Activated CD8-positive, alpha-beta T cell treated with anti-CD3 and anti-CD28 coated beads for 36 hours (primary cell): ENCODE results near the gene ZNF786. TPM values are rescaled to one million over a fixed set of nuclear protein-coding genes. Genes with fewer than 3 reads are reported as not detected.
"Not testable (repeated sequence)": the region's sequence is repeated elsewhere in the genome, so short reads cannot be mapped to it uniquely, and the experiment has no call there.

ENCODE experiments used
- ATAC-seq: fragments of 200-7000 bp; cut with Tn5 transposase; one replicate; pipeline ENCODE4 v1.10.0; 2021; ENCODE audit warnings: mild to moderate bottlenecking, moderate library complexity
- CTCF ChIA-PET: fragments of 350-600 bp; sonication (Branson Sonifier 250); formaldehyde crosslinking; loops from one replicate; lab custom pipeline; 2021; ENCODE audit warnings: antibody characterized with exemption; lab: Charles Lee
- POLR2A ChIA-PET: fragments of 350-600 bp; sonication (Branson Sonifier 250); formaldehyde crosslinking; loops from one replicate; lab custom pipeline; 2021; ENCODE audit warnings: antibody characterized with exemption; lab: Charles Lee
- DNase-seq: peaks from one replicate; pipeline ENCODE4 v3.0.0-alpha.2; 2020
- H3K27ac Mint-ChIP-seq: one replicate; pipeline ENCODE4 v1.8.0; 2021; ENCODE audit warnings: mild to moderate bottlenecking, mixed read lengths
- H3K27me3 Mint-ChIP-seq: one replicate; pipeline ENCODE4 v1.8.0; 2021; ENCODE audit warnings: mixed read lengths
- H3K36me3 Mint-ChIP-seq: one replicate; pipeline ENCODE4 v1.8.0; 2021; ENCODE audit warnings: low read depth, mixed read lengths
- H3K4me1 Mint-ChIP-seq: one replicate; pipeline ENCODE4 v1.8.0; 2021; ENCODE audit warnings: low read depth, mixed read lengths
- H3K4me3 Mint-ChIP-seq: one replicate; pipeline ENCODE4 v1.8.0; 2021; ENCODE audit warnings: mild to moderate bottlenecking, moderate library complexity, mixed read lengths
- H3K9me3 Mint-ChIP-seq: one replicate; pipeline ENCODE4 v1.8.0; 2021; ENCODE audit warnings: mixed read lengths
- CTCF ChIP-seq: fragments of 200-600 bp; IDR thresholded peaks from one replicate; pipeline ENCODE4 v1.8.0; 2022; ENCODE audit warnings: antibody characterized with exemption, mild to moderate bottlenecking
- intact Hi-C: fragments of 100-400 bp; cut with micrococcal nuclease; formaldehyde crosslinking; loops from one replicate; pipeline ENCODE4 v1.10.0; 2022
- total RNA-seq, 2 experiments: library from RNA; stranded (reverse); gene quantifications; one replicate each; pipeline ENCODE4 v1.2.3, GENCODE V29; 2021

The ZNF786 gene
- total RNA-seq, 2 experiments from 2014 or later = 4.0 to 4.3 TPM

- Mint-ChIP-seq H3K27me3 (no peaks in the 10 kb centered on the region), H3K27ac (no peak overlapping the region), H3K4me1 (no peaks in the 10 kb centered on the region), H3K36me3 (no peaks in the 10 kb centered on the region), H3K4me3 (no peak overlapping the region), H3K9me3 (no peaks in the 10 kb centered on the region)
- POLR2A ChIA-PET = interaction anchor here (1.3 kb wide), 1 partner anchor 48 kb away, joined by 3 read pairs; the partner anchor contains the start of gene ZNF398
- intact Hi-C loops = no loop called here
- ATAC-seq (no peak), DNase-seq (no peak)
- no peak for TF ChIP-seq CTCF
- CTCF ChIA-PET = no interaction called here
Measured at GRCh38 chr7:149099058-149099457, 8.5 kb upstream of the ZNF786 start.

- Mint-ChIP-seq H3K4me1 (peaks cover 4% of the 10 kb centered on the region), H3K4me3 (no peak overlapping the region), H3K9me3 (no peaks in the 10 kb centered on the region), H3K27me3 (no peaks in the 10 kb centered on the region), H3K36me3 (no peaks in the 10 kb centered on the region), H3K27ac (no peak overlapping the region)
- POLR2A ChIA-PET = no interaction called here
- CTCF ChIA-PET = interaction anchor here (1.1 kb wide), 2 partner anchors 31 to 522 kb away, joined by 3 read pairs; no protein-coding TSS in a partner anchor
- ATAC-seq = no peak
- intact Hi-C loops = no loop called here
- no peak for DNase-seq
- TF ChIP-seq CTCF = no peak
Measured at GRCh38 chr7:149097088-149097487, 6.6 kb upstream of the ZNF786 start.

- DNase-seq (no peak), ATAC-seq (no peak)
- POLR2A ChIA-PET = no interaction called here
- no peaks in the 10 kb centered on the region for H3K9me3 Mint-ChIP-seq
- H3K4me3 Mint-ChIP-seq = no peak overlapping the region
- CTCF ChIA-PET = interaction anchor here (0.8 to 2.0 kb wide), 2 partner anchors 88 to 326 kb away, joined by 3 to 8 read pairs; no protein-coding TSS in a partner anchor
- intact Hi-C loops = loop anchor here (5.0 kb wide), 1 partner anchor 66 kb away; the partner anchor contains the start of gene PDIA4
- H3K27ac Mint-ChIP-seq = peak overlapping the region; percentile 6
- TF ChIP-seq CTCF = no peak
- H3K27me3 Mint-ChIP-seq = no peaks in the 10 kb centered on the region
- H3K36me3 Mint-ChIP-seq = peaks cover 3% of the 10 kb centered on the region
- H3K4me1 Mint-ChIP-seq = peaks cover 16% of the 10 kb centered on the region
Measured at GRCh38 chr7:149093228-149093627, 2.7 kb upstream of the ZNF786 start.

GRCh38 chr7:149092244-149092643 is 1.7 kb upstream of the ZNF786 start:
- Mint-ChIP-seq H3K4me3 (peak overlapping the region; percentile 82), H3K4me1 (peaks cover 21% of the 10 kb centered on the region), H3K27ac (peak overlapping the region; percentile 11)
- H3K36me3 Mint-ChIP-seq, H3K9me3 Mint-ChIP-seq, POLR2A ChIA-PET, ATAC-seq, DNase-seq, H3K27me3 Mint-ChIP-seq: not testable (repeated sequence)
- intact Hi-C loops = loop anchor here (5.0 kb wide), 1 partner anchor 65 kb away; the partner anchor contains the start of gene PDIA4
- CTCF ChIA-PET = interaction anchor here (1.5 to 2.0 kb wide), 2 partner anchors 26 to 87 kb away, joined by 4 to 8 read pairs; no protein-coding TSS in a partner anchor

- CTCF ChIA-PET = interaction anchor here (0.7 to 2.9 kb wide), 3 partner anchors 19 to 82 kb away, joined by 3 to 23 read pairs (median 8); no protein-coding TSS in a partner anchor
- intact Hi-C loops = no loop called here
- H3K9me3 Mint-ChIP-seq = peaks cover 16% of the 10 kb centered on the region
- H3K4me1 Mint-ChIP-seq = peaks cover 23% of the 10 kb centered on the region
- ATAC-seq (no peak), DNase-seq (no peak)
- TF ChIP-seq CTCF = no peak
- no peak overlapping the region for H3K4me3 Mint-ChIP-seq
- POLR2A ChIA-PET = interaction anchor here (0.5 to 0.6 kb wide), 2 partner anchors 13 to 63 kb away, joined by 3 read pairs; no protein-coding TSS in a partner anchor
- H3K27me3 Mint-ChIP-seq = no peaks in the 10 kb centered on the region
- H3K36me3 Mint-ChIP-seq = peaks cover 28% of the 10 kb centered on the region
- H3K27ac Mint-ChIP-seq = peak overlapping the region; percentile 27
Measured at GRCh38 chr7:149087376-149087775, 3.1 kb downstream of the ZNF786 start.
